Glutamatergic neuron (in vitro differentiated cells): Measurements from ENCODE around the gene SLC4A4. TPM values are rescaled to one million over a fixed set of nuclear protein-coding genes. Genes with fewer than 3 reads are reported as not detected.

ENCODE experiments used
- DNase-seq: peaks from one replicate; pipeline ENCODE4 v3.0.0; 2022
- H3K27ac Mint-ChIP-seq: one replicate; pipeline ENCODE4 v1.8.0; 2020; ENCODE audit warnings: mild to moderate bottlenecking, mixed read lengths, inconsistent platforms; ENCODE audit not compliant: unreplicated experiment
- H3K27me3 Mint-ChIP-seq: one replicate; pipeline ENCODE4 v1.8.0; 2020; ENCODE audit warnings: mild to moderate bottlenecking, moderate library complexity, mixed read lengths, inconsistent platforms; ENCODE audit not compliant: unreplicated experiment
- H3K36me3 Mint-ChIP-seq: one replicate; pipeline ENCODE4 v1.8.0; 2020; ENCODE audit warnings: mild to moderate bottlenecking, mixed read lengths, inconsistent platforms; ENCODE audit not compliant: unreplicated experiment
- H3K4me1 Mint-ChIP-seq: one replicate; pipeline ENCODE4 v1.8.0; 2020; ENCODE audit warnings: mild to moderate bottlenecking, low read depth, mixed read lengths, inconsistent platforms; ENCODE audit not compliant: unreplicated experiment
- H3K4me3 Mint-ChIP-seq: one replicate; pipeline ENCODE4 v1.8.0; 2020; ENCODE audit warnings: mild to moderate bottlenecking, mixed read lengths, inconsistent platforms; ENCODE audit not compliant: unreplicated experiment
- H3K9me3 Mint-ChIP-seq: one replicate; pipeline ENCODE4 v1.8.0; 2020; ENCODE audit warnings: mild to moderate bottlenecking, moderate library complexity, mixed read lengths, inconsistent platforms; ENCODE audit not compliant: unreplicated experiment
- CTCF ChIP-seq: fragments of 200-600 bp; sonication (generic); IDR thresholded peaks from one replicate; pipeline ENCODE4 v1.5.0; 2021; ENCODE audit not compliant: partially characterized antibody, unreplicated experiment
- total RNA-seq: library from RNA; stranded (reverse); fragmentation: NEBNext Ultra II Directional; extraction: Animal tissue kit (Norgen Biotek cat#: 25700); gene quantifications from one replicate; pipeline ENCODE4 v1.2.1, GENCODE V29; 2021; ENCODE audit not compliant: unreplicated experiment

Gene SLC4A4
- total RNA-seq, 1 donor from 2014 or later = 0.86 TPM

GRCh38 chr4:71538528-71538927 lies 199.7 kb downstream of the SLC4A4 start:
- Mint-ChIP-seq H3K36me3 (no peaks in the 10 kb centered on the region), H3K27me3 (peaks cover 1% of the 10 kb centered on the region), H3K4me3 (no peak overlapping the region), H3K4me1 (no peaks in the 10 kb centered on the region), H3K27ac (no peak overlapping the region), H3K9me3 (no peaks in the 10 kb centered on the region)
- DNase-seq = no peak
- TF ChIP-seq CTCF = no peak

GRCh38 chr4:71540749-71541269 lies 202.0 kb downstream of the SLC4A4 start:
- Mint-ChIP-seq H3K9me3 (no peaks in the 10 kb centered on the region), H3K27me3 (peaks cover 4% of the 10 kb centered on the region), H3K27ac (no peak overlapping the region), H3K4me1 (no peaks in the 10 kb centered on the region), H3K4me3 (no peak overlapping the region), H3K36me3 (no peaks in the 10 kb centered on the region)
- no peak for DNase-seq
- TF ChIP-seq CTCF = no peak

GRCh38 chr4:71541541-71541940 lies 202.7 kb downstream of the SLC4A4 start:
- Mint-ChIP-seq H3K36me3 (no peaks in the 10 kb centered on the region), H3K4me1 (no peaks in the 10 kb centered on the region), H3K27ac (no peak overlapping the region), H3K4me3 (no peak overlapping the region), H3K27me3 (peaks cover 4% of the 10 kb centered on the region), H3K9me3 (no peaks in the 10 kb centered on the region)
- no peak for DNase-seq
- no peak for TF ChIP-seq CTCF

- no peak overlapping the region for H3K27ac Mint-ChIP-seq
- no peaks in the 10 kb centered on the region for H3K4me1 Mint-ChIP-seq
- H3K4me3 Mint-ChIP-seq = no peak overlapping the region
- no peak for TF ChIP-seq CTCF
- H3K27me3 Mint-ChIP-seq = peaks cover 3% of the 10 kb centered on the region
- no peaks in the 10 kb centered on the region for H3K9me3 Mint-ChIP-seq
- no peak for DNase-seq
- H3K36me3 Mint-ChIP-seq = no peaks in the 10 kb centered on the region
Measured at GRCh38 chr4:71545168-71545567, 206.3 kb downstream of the SLC4A4 start.

- no peak for TF ChIP-seq CTCF
- Mint-ChIP-seq H3K9me3 (no peaks in the 10 kb centered on the region), H3K4me1 (no peaks in the 10 kb centered on the region), H3K27me3 (no peaks in the 10 kb centered on the region), H3K27ac (no peak overlapping the region), H3K4me3 (no peak overlapping the region), H3K36me3 (no peaks in the 10 kb centered on the region)
- no peak for DNase-seq
Measured at GRCh38 chr4:71549516-71550160, 210.8 kb downstream of the SLC4A4 start.
